NCI-H1105 treated with DMSO at 0.1 percent for 48 hours (cell line): ENCODE measurements around the gene NFATC2.
"Not testable (repeated sequence)": the region's sequence is repeated elsewhere in the genome, so short reads cannot be mapped to it uniquely, and the experiment has no call there.

Source experiments
- DNase-seq: peaks from one replicate; lab custom pipeline; 2025; lab: John Stamatoyannopoulos, UW

NFATC2 gene

DNA sequence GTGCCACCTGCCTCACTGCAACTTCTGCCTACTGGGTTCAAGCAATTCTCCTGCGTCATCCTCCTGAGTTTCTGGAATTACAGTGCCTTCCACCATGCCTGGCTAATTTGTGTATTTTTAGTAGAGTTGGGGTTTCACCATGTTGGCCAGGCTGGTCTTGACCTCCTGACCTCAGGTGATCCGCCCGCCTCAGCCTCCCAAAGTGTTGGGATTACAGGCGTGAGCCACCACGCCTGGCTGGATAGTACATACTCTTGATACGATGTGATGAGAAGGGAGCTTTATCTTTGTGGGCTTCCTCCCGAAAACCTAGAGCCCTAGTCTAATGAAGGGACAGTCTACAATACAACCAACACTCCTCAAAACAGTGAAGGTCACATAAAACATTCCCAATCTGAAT, 2.4 kb downstream of the NFATC2 start:
- not testable (repeated sequence) for DNase-seq

DNA sequence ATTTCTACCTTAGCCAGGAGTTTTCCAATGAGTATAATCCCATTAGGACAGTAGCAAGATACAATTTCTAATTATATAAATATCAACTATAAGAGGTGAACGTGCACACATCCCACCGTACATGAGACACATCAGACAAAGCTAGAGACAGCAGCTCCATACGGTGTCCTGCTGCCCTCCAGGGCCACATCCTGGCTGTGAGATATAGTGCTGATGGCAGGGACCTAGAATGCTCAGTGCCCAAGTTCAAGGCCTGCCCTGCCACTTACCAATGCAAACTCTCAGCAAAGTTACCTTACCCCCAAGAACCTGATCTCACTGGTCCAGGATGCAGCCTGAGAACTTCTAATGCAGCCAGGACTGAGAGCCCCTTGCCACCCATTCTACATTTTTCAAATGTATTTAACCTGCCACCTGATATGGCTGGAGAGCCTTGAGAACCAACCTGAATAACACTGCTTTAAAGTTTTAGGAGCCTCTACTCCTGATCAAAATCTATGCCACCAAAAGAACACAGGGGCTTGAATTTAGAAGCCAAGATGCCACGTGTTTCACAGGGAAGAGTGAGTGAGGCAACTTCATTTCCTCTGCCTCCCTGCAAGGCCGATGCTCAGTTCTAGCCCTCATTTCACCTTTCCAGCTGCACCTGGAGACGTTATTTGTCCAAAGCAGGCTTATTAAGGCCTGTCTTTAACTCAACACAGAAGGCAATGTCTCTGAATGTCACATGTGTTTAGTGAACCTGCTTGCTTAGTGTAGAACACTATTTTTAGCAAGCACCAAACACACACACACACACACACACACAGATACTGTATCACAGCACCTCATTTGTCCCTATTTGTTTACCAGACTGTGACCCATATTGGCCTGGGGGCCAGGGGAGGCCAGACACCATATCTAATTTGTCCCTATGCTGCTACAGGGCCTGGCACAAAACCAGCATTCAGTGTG, 6.1 kb downstream of the NFATC2 start:
- peak; percentile 99 for DNase-seq

DNA sequence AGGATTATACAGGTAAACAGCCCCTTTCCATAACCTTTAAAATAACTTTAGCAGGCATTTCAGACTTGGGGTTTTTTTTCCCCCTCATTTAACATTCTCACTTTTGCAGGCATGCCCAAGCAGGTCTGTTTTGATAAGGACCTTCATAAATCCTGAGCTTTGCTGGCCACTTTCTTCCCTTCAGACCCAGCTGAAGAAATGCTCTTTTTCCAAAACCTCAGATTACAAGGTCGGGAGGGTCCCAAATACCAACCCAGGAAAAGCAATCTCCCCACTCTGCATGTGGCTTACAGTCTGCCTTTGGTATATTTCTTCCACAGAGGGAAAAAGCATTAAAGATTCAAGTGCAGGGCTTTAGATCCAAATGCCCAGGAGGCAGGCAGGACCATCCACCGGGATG, 6.8 kb downstream of the NFATC2 start:
- DNase-seq: peak; percentile 65

DNA sequence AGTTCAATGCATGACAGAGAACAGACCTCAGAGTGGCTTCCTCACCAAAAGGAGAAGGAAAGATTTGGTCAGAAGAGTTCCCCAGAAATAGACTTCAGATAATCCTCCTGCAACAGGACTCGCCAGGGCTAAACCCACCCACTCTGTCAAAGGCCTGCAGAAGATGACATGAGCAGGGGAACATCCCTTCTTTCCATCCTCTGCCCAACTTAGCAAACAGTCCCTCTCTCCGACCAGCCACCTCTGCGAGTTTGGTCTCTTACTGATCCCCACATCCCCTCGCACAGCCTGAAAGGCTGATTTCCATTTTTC, 7.5 kb downstream of the NFATC2 start:
- no peak for DNase-seq

DNA sequence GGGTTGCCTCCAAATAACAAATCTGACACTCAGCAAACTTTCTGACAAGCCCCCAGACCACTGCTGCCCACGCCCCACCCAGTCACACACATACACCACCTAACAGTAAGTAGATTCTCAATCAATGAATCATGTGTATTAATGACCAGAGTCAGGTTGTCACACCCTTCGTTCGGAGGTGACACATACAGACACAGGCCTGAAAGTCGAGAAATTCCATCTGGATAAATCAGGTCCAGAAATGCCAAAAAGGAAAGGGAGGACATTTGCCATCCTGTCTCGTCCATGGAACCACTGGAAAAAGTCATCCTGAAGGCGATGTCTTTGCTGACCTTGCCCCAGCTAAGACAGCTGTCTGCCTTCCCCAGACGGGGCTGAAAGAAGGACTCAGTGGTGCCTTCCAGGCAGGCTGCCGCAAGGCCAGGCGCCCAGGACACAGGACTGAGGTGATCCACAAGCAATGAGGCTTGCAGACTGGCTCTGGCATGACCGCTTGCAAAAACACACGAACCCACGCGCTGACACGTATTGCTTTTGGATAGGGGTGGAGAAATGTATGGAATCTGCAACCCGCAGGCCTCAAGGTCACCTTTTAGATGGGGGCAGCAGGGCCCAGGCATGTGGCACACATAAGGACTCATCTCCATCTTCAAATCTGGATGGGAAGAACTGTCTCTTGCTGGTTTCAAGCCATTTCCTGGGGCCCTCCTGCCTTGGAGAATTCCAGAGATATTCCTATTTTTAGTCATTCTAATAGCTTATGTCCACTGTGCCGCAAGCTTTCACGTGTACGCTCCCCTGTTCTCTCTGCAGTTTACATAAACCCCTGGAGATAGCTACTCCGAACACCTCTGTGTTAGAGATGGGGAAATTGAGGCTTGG, 9.0 kb downstream of the NFATC2 start:
- no peak for DNase-seq

DNA sequence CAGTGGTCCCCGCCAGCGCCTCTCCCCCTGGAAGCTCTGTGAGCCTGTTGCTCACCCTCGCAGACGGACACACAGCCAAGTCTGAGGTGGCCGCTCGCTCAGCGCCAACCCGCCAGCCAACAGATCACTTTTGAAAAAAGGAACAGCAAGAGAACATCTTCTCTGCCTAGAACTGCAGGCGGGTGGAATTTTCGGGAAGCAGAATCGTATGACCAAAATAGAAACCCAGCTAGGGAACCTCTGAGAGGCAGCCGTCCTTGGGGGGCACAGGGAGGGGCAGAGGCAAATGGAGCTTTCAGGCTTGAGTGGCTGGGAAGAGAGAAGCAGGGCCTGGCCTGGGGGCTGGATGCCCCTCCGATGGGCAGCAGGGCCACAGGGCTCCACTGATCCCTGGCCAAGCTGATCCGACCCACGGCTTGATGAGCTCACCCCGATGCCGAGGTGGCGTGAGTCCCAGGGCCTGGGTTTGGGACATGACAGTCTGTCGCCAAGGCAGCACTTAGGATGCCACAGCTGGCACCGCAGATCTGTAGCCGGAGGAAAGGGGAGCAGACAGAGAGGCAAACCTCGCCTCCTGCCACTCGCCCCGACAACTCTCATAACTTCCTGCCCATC, 9.8 kb downstream of the NFATC2 start:
- DNase-seq: no peak

DNA sequence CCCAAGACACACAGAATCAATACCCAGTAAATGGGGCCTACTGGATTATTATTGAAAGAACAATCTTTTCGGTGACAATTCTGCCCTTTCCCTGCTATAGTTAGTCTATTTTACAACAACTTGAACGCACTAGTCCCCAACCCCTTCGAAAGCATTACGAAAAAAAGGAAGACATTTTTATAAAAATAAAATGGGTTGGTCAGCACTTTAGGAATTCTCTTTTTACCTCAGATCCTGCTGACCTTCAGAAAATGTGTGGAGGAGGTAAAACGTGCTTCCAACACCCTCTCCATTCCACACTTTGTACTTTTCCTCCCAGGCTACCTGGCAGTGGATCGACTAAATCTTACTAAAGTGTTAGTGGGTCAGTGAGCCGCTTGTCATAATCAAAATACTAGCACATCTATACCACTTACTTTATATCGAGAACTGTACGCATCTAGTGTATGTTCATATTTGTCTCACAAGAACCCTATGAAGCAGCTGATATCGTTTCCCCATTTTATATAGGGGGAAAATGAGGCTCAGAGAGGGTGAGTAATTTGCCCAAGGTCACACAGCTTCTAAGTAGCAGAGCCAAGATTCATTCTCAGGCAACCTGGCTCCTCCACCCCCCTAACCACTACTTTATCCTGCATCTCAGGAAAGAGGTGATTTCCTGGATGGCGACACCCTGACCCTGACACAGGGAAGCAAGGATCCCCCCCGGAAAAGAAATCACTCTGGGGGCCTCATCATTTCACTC, 10.6 kb downstream of the NFATC2 start:
- DNase-seq: no peak

DNA sequence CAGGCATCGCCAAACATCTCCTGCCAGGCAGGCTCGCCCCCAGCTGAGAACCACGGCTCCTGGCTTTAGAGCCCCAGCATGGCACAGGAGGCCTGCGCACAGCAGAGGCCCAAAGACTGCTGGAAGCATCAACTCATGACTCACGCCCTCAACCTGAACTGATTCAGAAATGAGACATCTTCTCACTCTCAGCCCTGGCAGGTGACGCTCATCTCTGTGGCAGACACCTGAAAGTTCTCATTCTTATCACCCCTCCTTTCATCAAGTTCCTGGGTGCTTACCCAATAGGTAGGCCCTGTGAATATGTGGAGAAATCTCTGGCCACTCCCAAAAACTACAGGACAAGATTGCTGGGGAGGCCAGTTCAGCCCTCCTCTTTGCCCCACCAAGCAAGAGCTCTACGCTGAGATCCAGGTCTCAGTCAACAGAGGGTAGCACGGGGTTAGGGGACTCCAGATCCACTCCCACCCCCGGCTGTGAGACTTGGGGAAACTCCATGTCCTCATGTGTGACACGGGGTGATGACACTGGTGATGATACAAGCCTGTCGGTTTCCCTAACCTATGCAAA, 11.3 kb downstream of the NFATC2 start:
- DNase-seq: no peak

DNA sequence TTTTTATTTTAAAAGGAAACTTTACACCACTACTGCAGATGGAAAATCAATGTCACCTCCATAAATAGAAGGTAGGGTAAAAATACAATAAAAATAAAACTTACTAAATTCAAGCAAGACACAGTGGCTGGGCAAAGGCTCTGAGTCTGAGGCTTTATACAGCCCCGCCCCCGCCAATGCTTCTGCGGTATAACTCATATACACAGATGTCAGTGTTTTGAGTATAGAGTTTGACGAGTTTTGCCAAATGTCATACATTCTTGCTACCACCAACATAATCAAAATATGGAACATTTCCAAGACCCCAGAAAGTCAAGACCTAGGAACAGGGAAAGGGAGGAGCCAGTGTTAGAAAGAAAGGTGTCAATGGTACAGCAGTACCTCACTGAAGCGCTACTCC, 12.8 kb downstream of the NFATC2 start:
- DNase-seq: no peak

DNA sequence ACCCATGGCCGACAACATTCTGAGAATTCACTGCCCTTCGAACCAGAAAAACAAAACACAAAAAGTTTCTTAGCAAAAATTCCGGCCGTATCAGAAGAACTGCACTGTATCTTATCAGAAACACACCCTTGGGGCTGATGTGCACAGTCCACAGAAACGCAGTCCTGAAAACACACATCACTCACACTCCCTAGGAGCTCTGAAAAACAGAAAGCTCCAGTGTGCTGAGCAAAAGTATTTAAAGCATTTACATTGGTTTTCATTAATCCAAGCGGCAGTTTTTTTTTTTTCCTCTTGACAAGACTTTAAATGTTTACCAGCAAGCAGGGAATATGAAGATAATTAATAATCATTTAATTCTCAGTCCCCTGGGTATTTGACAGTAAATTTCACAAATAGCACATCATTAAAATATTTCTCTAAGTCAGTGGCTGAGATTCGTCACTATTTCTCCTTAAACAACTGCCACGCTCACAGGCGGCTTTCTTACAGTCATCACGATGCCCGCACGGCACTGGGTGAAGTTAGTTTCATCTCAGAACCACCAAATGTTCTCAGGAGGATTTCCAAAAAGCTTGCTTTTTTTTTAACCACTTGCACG, 13.3 kb downstream of the NFATC2 start:
- DNase-seq: no peak

DNA sequence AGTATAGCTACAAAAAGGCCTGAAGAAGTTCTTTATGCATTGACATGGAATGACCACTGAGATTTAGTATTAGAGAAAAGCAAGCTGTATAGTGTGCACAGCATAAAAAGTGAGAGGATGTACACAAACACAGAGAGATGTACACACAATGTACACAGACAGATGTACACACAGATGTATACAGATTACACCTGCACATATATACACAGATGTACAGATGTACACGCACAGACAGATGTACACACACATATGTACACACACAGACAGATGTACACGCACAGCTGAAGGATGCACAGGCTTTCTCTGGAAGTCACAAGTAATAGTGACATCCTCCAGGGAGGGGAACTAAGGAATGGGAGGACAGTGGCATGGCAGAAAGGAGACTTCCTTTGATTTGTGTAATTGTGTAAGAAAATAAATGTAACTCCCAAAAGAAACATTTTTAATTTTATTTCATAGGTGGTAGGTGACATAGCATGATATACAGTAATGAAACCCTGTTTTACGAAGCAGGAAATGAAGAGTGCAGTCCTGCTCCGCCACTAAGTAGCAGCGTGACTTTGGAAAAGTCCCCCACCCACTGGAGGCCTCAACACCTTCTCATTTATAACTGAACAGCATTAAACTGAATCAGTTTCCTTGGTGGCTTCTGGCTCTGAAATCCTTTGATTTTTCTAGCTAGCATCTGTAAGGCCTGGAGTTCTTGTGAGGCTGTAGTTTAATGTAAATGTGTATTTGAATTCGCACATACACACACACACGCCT, 14.1 kb downstream of the NFATC2 start:
- DNase-seq: no peak

DNA sequence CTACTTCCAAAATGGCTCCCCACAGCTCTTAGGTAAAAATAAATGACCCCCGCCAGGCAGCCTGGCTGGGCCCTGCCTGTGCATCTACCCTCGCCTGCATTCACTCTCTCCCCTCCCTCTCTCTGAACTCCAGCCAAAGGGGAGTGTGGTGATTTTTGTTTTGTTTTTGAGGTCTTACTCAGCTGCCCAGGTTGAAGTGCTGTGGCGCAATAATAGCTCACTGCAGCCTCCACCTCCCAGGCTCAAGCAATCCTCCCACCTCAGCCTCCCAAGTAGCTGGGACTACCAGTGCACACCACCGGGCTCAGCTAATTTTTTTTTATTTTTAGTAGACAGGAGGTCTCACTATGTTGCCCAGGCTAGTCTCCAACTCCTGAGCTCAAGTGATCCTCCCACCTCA, 15.8 kb downstream of the NFATC2 start:
- DNase-seq: peak; percentile 34

DNA sequence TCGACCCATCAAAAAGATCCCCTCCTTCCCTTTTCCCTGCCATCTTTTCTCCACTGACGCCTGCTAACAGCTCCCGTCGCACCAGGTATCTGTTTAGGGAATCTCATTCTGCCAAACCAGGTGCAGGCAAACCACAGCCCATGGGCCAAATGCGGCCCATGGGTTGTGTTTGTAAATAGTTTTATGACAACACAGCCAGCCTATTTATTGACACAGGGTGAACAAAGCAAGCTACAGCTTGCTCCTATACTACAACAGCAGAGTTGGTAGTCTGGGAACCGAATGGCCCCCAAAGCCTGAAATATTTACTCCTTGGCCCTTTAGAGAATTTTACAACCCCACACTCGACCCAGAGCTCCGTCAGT, 16.4 kb downstream of the NFATC2 start:
- peak; percentile 78 for DNase-seq

DNA sequence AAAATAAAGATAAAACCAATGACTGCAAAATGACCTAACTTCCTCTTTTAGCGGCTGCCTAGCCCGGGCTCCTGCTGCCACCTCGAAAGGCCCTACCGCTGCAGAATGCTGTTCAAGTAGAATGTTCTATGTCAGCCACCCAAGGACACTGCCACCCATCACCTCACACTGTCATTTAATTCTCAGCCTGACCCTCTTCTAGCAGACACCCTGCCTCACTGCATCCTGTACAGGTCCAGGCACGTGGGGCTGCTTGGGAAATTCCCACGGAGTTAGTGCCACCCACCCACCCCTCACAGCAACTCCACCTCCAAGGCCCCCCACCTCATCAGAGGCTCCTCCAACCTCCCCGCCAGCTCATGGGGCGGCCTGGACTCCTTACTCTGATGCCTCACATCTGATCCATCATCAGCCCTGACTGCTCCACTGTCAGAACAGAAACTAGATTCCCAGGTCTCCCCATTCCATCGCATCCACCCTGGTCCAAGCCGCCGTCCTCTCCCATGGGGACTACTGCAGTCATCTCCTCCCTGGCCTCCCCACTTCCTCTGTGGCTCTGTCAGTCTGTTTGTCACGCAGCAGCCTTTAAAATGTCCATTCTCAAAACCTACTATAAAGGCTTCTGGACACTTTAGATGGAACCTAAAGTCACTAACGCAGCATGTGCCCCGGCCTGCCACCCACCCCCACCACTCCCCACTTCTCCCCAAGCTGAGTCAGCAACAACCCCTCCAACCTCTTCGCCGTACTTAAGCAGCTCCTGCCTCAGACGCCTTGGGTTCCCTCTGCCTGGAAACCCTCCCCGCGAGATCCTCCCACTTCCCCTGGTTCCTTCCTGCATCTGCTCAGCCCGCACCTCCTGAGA, 17.0 kb downstream of the NFATC2 start:
- peak; percentile 78 for DNase-seq

DNA sequence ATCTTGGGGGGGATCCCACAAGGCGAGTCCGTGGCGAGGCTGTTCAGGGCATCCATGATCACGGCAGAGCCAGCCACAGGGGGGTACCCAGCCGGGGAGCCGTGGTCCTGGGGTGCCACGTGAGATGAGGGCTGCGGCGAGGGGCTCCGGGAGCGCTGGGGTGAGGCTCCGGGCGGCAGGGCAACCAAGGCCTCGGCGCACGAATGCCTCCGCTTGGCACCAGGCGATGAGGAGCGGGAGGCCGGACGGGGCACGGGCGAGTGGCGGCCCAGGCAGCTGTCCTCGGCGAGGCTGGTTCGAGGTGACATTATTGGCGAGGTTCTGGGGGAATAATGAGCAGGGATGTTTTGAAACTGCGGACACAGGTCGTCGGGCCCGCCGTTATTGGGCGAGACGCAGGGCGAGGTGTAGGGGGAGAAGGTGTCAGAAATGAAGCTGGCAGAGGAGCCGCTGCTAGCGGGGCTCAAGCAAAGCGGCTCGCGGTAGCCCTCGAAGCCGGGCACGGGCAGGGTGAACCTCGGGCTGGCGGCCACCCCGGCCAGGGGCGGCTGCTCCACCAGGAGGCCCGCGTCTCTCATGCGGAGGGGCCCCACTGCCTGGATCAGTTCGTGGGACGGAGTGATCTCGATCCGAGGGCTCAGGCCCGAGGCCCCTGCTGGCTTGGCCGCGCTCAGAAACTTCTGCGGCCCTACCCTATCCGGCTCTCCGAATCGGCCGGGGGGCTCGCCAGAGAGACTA, 19.1 kb downstream of the NFATC2 start:
- DNase-seq: no peak

DNA sequence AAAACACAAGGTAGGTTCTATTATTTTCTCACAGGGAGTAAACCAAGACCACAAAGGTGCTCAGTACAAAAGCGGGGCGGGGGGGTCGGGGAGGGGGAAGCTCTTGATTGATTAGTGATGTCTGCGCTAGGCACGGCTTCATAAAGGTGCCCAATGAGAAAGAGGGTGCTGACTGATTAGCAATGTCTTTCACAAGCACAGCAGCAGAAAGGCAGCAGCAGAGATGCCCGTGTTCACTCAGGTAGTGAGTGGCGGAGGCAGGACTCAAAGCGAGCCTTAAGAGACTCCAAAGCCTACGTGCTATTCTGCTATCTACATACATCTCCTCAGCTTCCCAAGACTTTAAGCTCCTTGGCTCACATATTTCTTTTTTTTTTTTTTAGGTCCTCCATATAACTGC, 20.3 kb downstream of the NFATC2 start:
- DNase-seq: no peak

DNA sequence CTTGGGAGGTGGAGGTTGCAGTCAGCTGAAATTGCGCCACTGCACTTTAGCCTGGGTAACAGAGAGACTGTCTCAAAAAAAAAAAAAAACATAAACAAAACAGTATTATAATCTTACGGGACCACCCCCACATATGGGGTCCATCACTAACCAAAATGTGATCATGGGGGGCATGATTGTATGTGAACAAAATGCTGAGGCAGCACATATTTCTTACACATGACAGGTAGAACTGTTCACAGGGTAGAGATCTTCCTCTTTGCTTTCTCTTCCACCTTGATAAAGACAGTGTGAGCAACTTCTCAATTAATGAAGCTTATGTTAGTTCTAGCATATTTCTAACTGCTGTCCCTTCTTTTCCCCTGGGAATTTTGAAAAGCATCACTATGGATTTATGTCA, 24.7 kb downstream of the NFATC2 start:
- no peak for DNase-seq

DNA sequence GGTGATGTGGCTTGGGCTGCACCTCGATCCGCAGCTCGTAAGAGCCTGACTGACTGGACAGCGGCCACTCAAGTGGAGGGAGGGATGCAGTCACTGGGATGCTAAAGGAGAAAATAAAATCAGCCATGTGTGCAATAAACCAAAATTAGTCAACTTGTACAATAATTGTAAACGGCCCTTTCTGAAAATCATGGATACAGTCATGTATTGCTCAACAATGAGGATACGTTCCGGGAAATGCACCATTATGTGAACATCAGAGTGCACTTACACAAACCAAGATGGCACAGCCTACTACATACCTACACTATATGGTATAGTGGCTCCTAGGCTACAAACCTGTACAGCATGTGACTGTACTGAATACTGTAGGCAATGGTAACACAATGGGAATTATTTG, 25.7 kb downstream of the NFATC2 start:
- DNase-seq: no peak

DNA sequence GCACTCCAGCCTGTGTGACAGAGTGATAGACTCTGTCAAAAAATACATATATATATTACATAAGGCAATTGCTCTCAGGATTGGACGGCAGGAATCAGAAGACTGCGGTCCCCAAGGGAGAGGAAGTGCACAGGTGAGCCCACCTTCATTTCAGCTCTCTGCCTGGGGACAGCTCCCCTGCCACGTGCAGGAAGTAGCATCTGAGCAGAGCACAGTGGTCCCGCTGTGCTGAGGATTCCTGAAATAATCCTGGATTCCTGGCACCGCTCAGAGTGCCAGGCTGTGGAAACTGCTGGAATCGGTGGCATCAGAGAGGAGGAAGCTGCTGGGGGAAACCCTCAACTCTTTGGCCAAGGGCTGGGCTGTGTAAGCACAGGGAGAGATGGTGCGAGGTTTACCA, 27.7 kb downstream of the NFATC2 start:
- DNase-seq: no peak
